CD4-positive, alpha-beta T cell (primary cell): ENCODE data around the gene MCTP2. TPM values are rescaled to one million over a fixed set of nuclear protein-coding genes. Genes with fewer than 3 reads are reported as not detected.

Source experiments
- ATAC-seq: fragments of 200-7000 bp; cut with Tn5 transposase; one replicate; pipeline ENCODE4 v1.10.0; 2022; ENCODE audit warnings: mild to moderate bottlenecking; ENCODE audit not compliant: poor library complexity
- CTCF ChIA-PET: fragments of 350-600 bp; sonication (Branson Sonifier 250); formaldehyde crosslinking; loops from one replicate; lab custom pipeline; 2021; ENCODE audit warnings: antibody characterized with exemption, inconsistent platforms; lab: Charles Lee
- POLR2A ChIA-PET: fragments of 350-600 bp; sonication (Branson Sonifier 250); formaldehyde crosslinking; loops from one replicate; lab custom pipeline; 2021; ENCODE audit warnings: antibody characterized with exemption, inconsistent platforms; lab: Charles Lee
- DNase-seq, 14 experiments: peaks; one replicate each; pipeline ENCODE4 v3.0.0-alpha.2; 2013 to 2020; ENCODE audit warnings: mixed read lengths in 2 of 14
- H3K27ac ChIP-seq, 2 donors: one replicate each; pipeline versions ENCODE4 v1.5.1 to v1.7.0; 2013; ENCODE audit warnings: low read length in 2 of 2, low read depth in 1 of 2, mild to moderate bottlenecking in 1 of 2
- H3K27me3 ChIP-seq, 2 experiments: 1 replicate in 1 of 2; 2 replicates in 1 of 2; pipeline versions ENCODE4 v1.6.1 to v1.7.0; 2013; ENCODE audit warnings: low read length in 2 of 2, control low read depth in 1 of 2, mild to moderate bottlenecking in 1 of 2, moderate library complexity in 1 of 2; ENCODE audit not compliant: insufficient read depth in 2 of 2, control insufficient read depth in 1 of 2
- H3K36me3 ChIP-seq: one replicate; pipeline ENCODE4 v1.6.1; 2013; ENCODE audit warnings: low read length, control low read depth; ENCODE audit not compliant: insufficient read depth
- H3K4me1 ChIP-seq: one replicate; pipeline ENCODE4 v1.6.1; 2013; ENCODE audit warnings: low read length, control low read depth; ENCODE audit not compliant: insufficient read depth
- H3K4me3 ChIP-seq: one replicate; pipeline ENCODE4 v1.5.1; 2013; ENCODE audit warnings: mild to moderate bottlenecking, low read length, moderate library complexity
- H3K9me3 ChIP-seq, 2 experiments: 1 replicate in 1 of 2; 2 replicates in 1 of 2; pipeline versions ENCODE4 v1.6.1 to v1.7.0; 2013; ENCODE audit warnings: low read length in 2 of 2, mild to moderate bottlenecking in 2 of 2, control low read depth in 1 of 2, moderate library complexity in 1 of 2; ENCODE audit not compliant: control insufficient read depth in 1 of 2, insufficient read depth in 1 of 2
- H3K27ac Mint-ChIP-seq: one replicate; pipeline ENCODE4 v1.8.0; 2020; ENCODE audit warnings: mixed read lengths
- H3K27me3 Mint-ChIP-seq: one replicate; pipeline ENCODE4 v1.8.0; 2021; ENCODE audit warnings: mixed read lengths
- H3K36me3 Mint-ChIP-seq: one replicate; pipeline ENCODE4 v1.8.0; 2021; ENCODE audit warnings: low read depth, mixed read lengths
- H3K4me1 Mint-ChIP-seq: one replicate; pipeline ENCODE4 v1.8.0; 2021; ENCODE audit warnings: low read depth, mixed read lengths
- H3K4me3 Mint-ChIP-seq: one replicate; pipeline ENCODE4 v1.8.0; 2020; ENCODE audit warnings: mild to moderate bottlenecking, mixed read lengths
- H3K9me3 Mint-ChIP-seq: one replicate; pipeline ENCODE4 v1.8.0; 2020; ENCODE audit warnings: mixed read lengths
- CTCF ChIP-seq: fragments of 200-600 bp; IDR thresholded peaks from one replicate; pipeline ENCODE4 v1.8.0; 2022; ENCODE audit warnings: antibody characterized with exemption, mild to moderate bottlenecking
- intact Hi-C, 2 experiments: fragments of 100-400 bp; cut with DNase I in 1 of 2; cut with micrococcal nuclease in 1 of 2; formaldehyde crosslinking; loops; one replicate each; pipeline versions ENCODE4 v1.15.1 to v1.9.0; 2023 to 2025; cut with DNase I, micrococcal nuclease
- total RNA-seq, 174 experiments: library from RNA in 2 of 174; stranded (reverse) in 2 of 174; gene quantifications; one replicate each; pipeline ENCODE4 v1.2.3 and lab custom pipeline; 2021 to 2026

MCTP2 gene
- total RNA-seq, 2 experiments from 2014 or later: 8.0 to 10.8 TPM

- no peaks in the 10 kb centered on the region for H3K4me1 Mint-ChIP-seq
- DNase-seq (no peak), ATAC-seq (no peak)
- no peaks in the 10 kb centered on the region for H3K27me3 Mint-ChIP-seq
- H3K9me3 Mint-ChIP-seq: no peaks in the 10 kb centered on the region
- Histone ChIP-seq H3K4me3 (no peak overlapping the region), H3K4me1 (no peaks in the 10 kb centered on the region), H3K36me3 (peaks cover 4% of the 10 kb centered on the region), H3K27ac (no peak overlapping the region), H3K27me3 (no peaks in the 10 kb centered on the region), H3K9me3 (no peaks in the 10 kb centered on the region)
- POLR2A ChIA-PET: no interaction called here
- peaks cover 44% of the 10 kb centered on the region for H3K36me3 Mint-ChIP-seq
- no peak overlapping the region for H3K27ac Mint-ChIP-seq
- intact Hi-C loops: no loop called here
- TF ChIP-seq CTCF: no peak
- H3K4me3 Mint-ChIP-seq: no peak overlapping the region
- CTCF ChIA-PET: interaction anchor here (1.2 kb wide), 1 partner anchor 11 kb away, joined by 3 read pairs; no protein-coding TSS in a partner anchor
Observed at GRCh38 chr15:94353488-94353820, 122.1 kb downstream of the MCTP2 start.

- Mint-ChIP-seq H3K9me3 (no peaks in the 10 kb centered on the region), H3K4me3 (no peak overlapping the region), H3K36me3 (peaks cover 37% of the 10 kb centered on the region), H3K27me3 (no peaks in the 10 kb centered on the region), H3K27ac (no peak overlapping the region), H3K4me1 (no peaks in the 10 kb centered on the region)
- H3K9me3 ChIP-seq: no peaks in the 10 kb centered on the region
- H3K4me3 ChIP-seq: no peak overlapping the region
- ChIA-PET CTCF (no interaction called here), POLR2A (no interaction called here)
- peaks cover 4% of the 10 kb centered on the region for H3K36me3 ChIP-seq
- no peaks in the 10 kb centered on the region for H3K27me3 ChIP-seq
- H3K27ac ChIP-seq: no peak overlapping the region
- intact Hi-C loops: no loop called here
- H3K4me1 ChIP-seq: no peaks in the 10 kb centered on the region
- no peak for ATAC-seq
- no peak for TF ChIP-seq CTCF
- no peak for DNase-seq
Observed at GRCh38 chr15:94354655-94355054, 123.3 kb downstream of the MCTP2 start.

GRCh38 chr15:94359716-94360115, 128.4 kb downstream of the MCTP2 start:
- intact Hi-C loops: no loop called here
- no peak overlapping the region for H3K4me3 Mint-ChIP-seq
- ChIA-PET CTCF (no interaction called here), POLR2A (no interaction called here)
- Histone ChIP-seq H3K4me1 (no peaks in the 10 kb centered on the region), H3K27ac (no peak overlapping the region), H3K27me3 (no peaks in the 10 kb centered on the region), H3K36me3 (peaks cover 4% of the 10 kb centered on the region), H3K4me3 (no peak overlapping the region), H3K9me3 (no peaks in the 10 kb centered on the region)
- H3K27me3 Mint-ChIP-seq: no peaks in the 10 kb centered on the region
- H3K36me3 Mint-ChIP-seq: peaks cover 38% of the 10 kb centered on the region
- H3K4me1 Mint-ChIP-seq: no peaks in the 10 kb centered on the region
- no peak overlapping the region for H3K27ac Mint-ChIP-seq
- no peaks in the 10 kb centered on the region for H3K9me3 Mint-ChIP-seq
- ATAC-seq: no peak
- no peak for TF ChIP-seq CTCF
- no peak for DNase-seq
